ENCODE data around the gene CTNNB1.

DNA sequence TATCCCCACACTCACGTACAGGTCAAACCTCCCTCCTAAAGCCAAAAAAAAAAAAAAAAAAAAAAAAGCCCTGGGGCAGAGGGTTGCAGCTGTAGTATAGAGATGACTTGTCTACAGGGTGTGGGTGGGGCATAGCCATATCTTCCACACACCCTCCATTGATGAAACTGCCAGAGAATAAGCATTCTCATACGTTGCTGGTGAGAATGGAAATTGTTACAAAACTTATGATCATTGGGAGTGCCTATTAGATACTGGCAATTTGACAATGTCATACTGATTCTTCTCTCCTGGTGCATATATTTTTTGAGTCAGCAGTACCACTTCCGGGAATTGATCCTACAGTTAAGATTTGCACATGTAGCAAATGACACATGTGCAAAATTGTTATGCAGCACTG lies 11.0 kb upstream of the CTNNB1 start:
- TF ChIP-seq CTCF (IDR thresholded peaks at IDR 0.05; ENCODE audit: borderline replicate concordance, extremely low read depth, low read length, poor library complexity, severe bottlenecking) = no peak
- no peak for TF ChIP-seq EZH2 (IDR thresholded peaks at IDR 0.05; ENCODE audit: borderline replicate concordance, low read depth, low read length, severe bottlenecking)

All from DND-41 (cell line).